OCI-LY1 (cell line): ENCODE data around the gene RPL21.

Source experiments
- H2AFZ ChIP-seq: fragments of 200-600 bp; sonication (generic), shearing (Covaris generic); 2 replicates; pipeline ENCODE4 v1.6.0; 2014; ENCODE audit warnings: antibody characterized with exemption, mild to moderate bottlenecking, low read length
- H3F3A ChIP-seq: fragments of 200-600 bp; sonication (generic), shearing (Covaris generic); 2 replicates; pipeline ENCODE4 v1.6.0; 2014; ENCODE audit warnings: mild to moderate bottlenecking, antibody characterized with exemption, low read length, moderate library complexity; ENCODE audit not compliant: insufficient read depth
- H3K27ac ChIP-seq: fragments of 200-600 bp; sonication (generic); 2 replicates; pipeline ENCODE4 v1.5.1; 2014; ENCODE audit warnings: low read length, mixed run types, mild to moderate bottlenecking, low read depth; ENCODE audit not compliant: poor library complexity, severe bottlenecking
- H3K27me3 ChIP-seq: fragments of 200-600 bp; sonication (generic); 2 replicates; pipeline ENCODE4 v1.6.0; 2014; ENCODE audit warnings: antibody characterized with exemption, mild to moderate bottlenecking, low read length, moderate library complexity; ENCODE audit not compliant: insufficient read depth
- H3K36me3 ChIP-seq: fragments of 200-600 bp; sonication (generic); 2 replicates; pipeline ENCODE4 v1.6.1; 2014; ENCODE audit warnings: mild to moderate bottlenecking, antibody characterized with exemption, low read length, moderate library complexity, mixed read lengths; ENCODE audit not compliant: insufficient read depth
- H3K4me1 ChIP-seq: fragments of 200-600 bp; sonication (generic); 2 replicates; pipeline ENCODE4 v1.5.1; 2014; ENCODE audit warnings: mild to moderate bottlenecking, low read length, moderate library complexity; ENCODE audit not compliant: insufficient read depth, severe bottlenecking
- H3K4me2 ChIP-seq: fragments of 200-600 bp; sonication (generic), shearing (Covaris generic); 2 replicates; pipeline ENCODE4 v1.6.1; 2014; ENCODE audit warnings: low read length
- H3K4me3 ChIP-seq: fragments of 200-600 bp; sonication (generic); 2 replicates; pipeline ENCODE4 v1.5.1; 2014; ENCODE audit warnings: low read length, low read depth, mild to moderate bottlenecking, mixed read lengths; ENCODE audit not compliant: poor library complexity, severe bottlenecking
- H3K79me2 ChIP-seq: fragments of 200-600 bp; shearing (Covaris generic); 2 replicates; pipeline ENCODE4 v1.6.1; 2016; ENCODE audit warnings: mixed run types, low read length, mixed read lengths; ENCODE audit not compliant: insufficient read depth
- H3K9ac ChIP-seq: fragments of 200-600 bp; sonication (generic), shearing (Covaris generic); 2 replicates; pipeline ENCODE4 v1.6.1; 2014; ENCODE audit warnings: mild to moderate bottlenecking, low read length, mixed read lengths
- H3K9me2 ChIP-seq: fragments of 200-600 bp; sonication (generic), shearing (Covaris generic); 2 replicates; pipeline ENCODE4 v1.6.1; 2014; ENCODE audit warnings: low read depth, mild to moderate bottlenecking, low read length, mixed read lengths
- H3K9me3 ChIP-seq: fragments of 200-600 bp; shearing (Covaris generic); 2 replicates; pipeline ENCODE4 v1.6.1; 2014; ENCODE audit warnings: low read length, mixed read lengths
- H4K20me1 ChIP-seq: fragments of 200-600 bp; sonication (generic), shearing (Covaris generic); 2 replicates; pipeline ENCODE4 v1.6.0; 2016; ENCODE audit warnings: mild to moderate bottlenecking, low read length; ENCODE audit not compliant: insufficient read depth
- EZH2 ChIP-seq: fragments of 200-600 bp; sonication (generic), shearing (Covaris generic); IDR thresholded peaks from 2 replicates; pipeline ENCODE4 v1.8.0; 2017; ENCODE audit warnings: borderline replicate concordance, mixed run types, mild to moderate bottlenecking, antibody characterized with exemption, low read length, moderate library complexity, mixed read lengths
- TF ChIP-seq, protein P1 (sequence below): fragments of 200-600 bp; sonication (generic), shearing (Covaris generic); IDR thresholded peaks from 2 replicates; pipeline ENCODE4 v1.5.1; 2017; ENCODE audit warnings: mild to moderate bottlenecking, antibody characterized with exemption, low read length, moderate library complexity, mixed read lengths

Gene RPL21

DNA sequence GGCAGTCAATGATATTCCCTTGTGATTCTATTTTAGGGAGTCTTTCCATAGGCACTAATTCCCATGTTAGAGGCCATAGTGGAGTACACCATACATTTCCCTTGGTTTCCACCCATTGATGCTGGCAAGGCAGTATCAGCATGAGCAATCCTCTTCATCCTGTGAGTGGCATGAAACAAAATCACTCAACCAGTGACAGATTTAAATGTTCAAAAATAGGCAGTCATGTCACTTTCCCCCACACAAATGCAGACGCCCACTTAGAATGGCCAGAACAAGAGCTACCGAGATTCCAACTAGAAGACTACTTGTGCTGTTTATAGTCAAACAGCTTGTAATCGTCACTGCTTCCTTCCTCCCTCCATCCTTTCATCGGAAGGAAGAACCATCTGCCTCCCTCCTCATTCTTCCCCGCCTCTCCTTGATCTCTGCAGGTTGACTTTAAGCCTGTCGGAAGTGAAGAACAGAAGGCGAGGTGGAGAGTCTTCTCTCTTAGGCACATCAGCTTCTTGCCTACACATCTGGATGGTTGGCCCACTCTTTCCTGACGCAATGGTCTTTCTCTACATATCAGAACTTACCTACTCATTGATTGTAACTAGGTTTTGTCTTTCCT, 41.8 kb downstream of the RPL21 start:
- Histone ChIP-seq H3K27ac (no peak overlapping the region), H3K9me3 (no peaks in the 10 kb centered on the region), H3K9me2 (no peaks in the 10 kb centered on the region), H3K4me2 (no peak overlapping the region), H3F3A (no peaks in the 10 kb centered on the region), H2AFZ (no peak overlapping the region), H3K36me3 (no peaks in the 10 kb centered on the region), H3K4me1 (no peaks in the 10 kb centered on the region), H3K79me2 (no peaks in the 10 kb centered on the region), H3K9ac (no peak overlapping the region), H3K4me3 (no peak overlapping the region), H3K27me3 (peaks cover 5% of the 10 kb centered on the region; the same call in 1 of the 2 replicates), H4K20me1 (no peaks in the 10 kb centered on the region)
- TF ChIP-seq, protein P1, sequence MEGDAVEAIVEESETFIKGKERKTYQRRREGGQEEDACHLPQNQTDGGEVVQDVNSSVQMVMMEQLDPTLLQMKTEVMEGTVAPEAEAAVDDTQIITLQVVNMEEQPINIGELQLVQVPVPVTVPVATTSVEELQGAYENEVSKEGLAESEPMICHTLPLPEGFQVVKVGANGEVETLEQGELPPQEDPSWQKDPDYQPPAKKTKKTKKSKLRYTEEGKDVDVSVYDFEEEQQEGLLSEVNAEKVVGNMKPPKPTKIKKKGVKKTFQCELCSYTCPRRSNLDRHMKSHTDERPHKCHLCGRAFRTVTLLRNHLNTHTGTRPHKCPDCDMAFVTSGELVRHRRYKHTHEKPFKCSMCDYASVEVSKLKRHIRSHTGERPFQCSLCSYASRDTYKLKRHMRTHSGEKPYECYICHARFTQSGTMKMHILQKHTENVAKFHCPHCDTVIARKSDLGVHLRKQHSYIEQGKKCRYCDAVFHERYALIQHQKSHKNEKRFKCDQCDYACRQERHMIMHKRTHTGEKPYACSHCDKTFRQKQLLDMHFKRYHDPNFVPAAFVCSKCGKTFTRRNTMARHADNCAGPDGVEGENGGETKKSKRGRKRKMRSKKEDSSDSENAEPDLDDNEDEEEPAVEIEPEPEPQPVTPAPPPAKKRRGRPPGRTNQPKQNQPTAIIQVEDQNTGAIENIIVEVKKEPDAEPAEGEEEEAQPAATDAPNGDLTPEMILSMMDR: no peak
- no peak for TF ChIP-seq EZH2

DNA sequence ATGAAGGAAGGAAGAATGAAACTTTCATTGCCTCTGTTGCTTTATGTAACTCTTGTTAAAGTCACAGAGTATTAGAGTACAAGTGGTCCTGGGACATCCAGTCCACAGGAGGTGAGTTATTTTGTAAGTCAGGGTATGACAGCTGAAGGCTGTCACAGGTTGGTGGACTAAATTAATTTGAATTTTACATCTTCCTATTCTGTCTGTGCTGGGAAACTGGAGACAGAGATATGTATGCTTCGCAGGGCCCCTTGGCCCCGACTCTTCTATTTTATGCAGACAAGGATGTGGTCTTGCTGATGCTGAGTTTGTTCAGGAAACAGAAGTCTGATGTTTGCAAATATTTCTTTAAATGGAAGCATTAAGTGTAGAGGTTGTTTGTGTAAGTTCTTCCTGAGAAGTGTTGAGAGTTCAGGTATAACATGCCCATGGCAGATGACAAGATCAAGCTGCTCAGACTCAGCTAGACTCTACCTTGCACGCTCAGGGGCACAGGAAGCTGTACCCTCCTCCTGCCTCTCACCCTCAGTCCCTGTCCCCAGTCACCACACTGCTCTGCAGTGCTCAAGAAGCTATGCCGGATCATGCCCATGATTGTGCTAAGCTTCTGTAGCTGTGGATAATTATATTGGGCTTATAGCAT, 42.6 kb downstream of the RPL21 start:
- Histone ChIP-seq H3K4me3 (no peak overlapping the region), H3K4me2 (no peak overlapping the region)

DNA sequence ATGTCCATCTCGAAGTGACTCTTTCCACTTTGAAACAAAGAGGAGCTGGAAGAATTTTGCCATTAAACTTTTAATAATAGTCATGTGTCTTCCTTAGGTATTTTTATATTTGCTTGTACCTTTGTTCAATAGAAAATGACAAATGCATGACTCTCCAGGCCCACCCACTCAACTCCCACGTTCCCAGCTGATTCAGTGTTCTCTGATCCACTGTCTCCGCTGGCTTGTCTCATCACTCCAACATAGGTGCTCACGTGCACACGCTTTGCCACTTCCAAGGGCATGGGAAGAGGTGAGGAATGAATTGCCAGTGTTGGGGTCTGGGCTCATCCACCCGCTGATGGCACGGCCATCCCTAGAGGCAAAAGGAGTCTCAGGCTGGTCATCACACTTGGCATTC, 43.7 kb downstream of the RPL21 start:
- no peaks in the 10 kb centered on the region for H3K9me2 ChIP-seq
- H4K20me1 ChIP-seq: no peaks in the 10 kb centered on the region
- H3K9ac ChIP-seq: no peak overlapping the region
- no peak overlapping the region for H2AFZ ChIP-seq
- no peaks in the 10 kb centered on the region for H3F3A ChIP-seq
- H3K79me2 ChIP-seq: no peaks in the 10 kb centered on the region
- TF ChIP-seq EZH2: no peak
- TF ChIP-seq, protein P1: no peak
- H3K9me3 ChIP-seq: no peaks in the 10 kb centered on the region
- H3K27ac ChIP-seq: no peak overlapping the region
- no peaks in the 10 kb centered on the region for H3K4me1 ChIP-seq
- H3K27me3 ChIP-seq: peaks cover 5% of the 10 kb centered on the region; the same call in 1 of the 2 replicates
- H3K36me3 ChIP-seq: no peaks in the 10 kb centered on the region
- H3K4me2 ChIP-seq: no peak overlapping the region
- no peak overlapping the region for H3K4me3 ChIP-seq

More for the DNA sequence above, 42.6 kb downstream of the RPL21 start:
- H3K79me2 ChIP-seq: no peaks in the 10 kb centered on the region
- H3K36me3 ChIP-seq: no peaks in the 10 kb centered on the region
- H4K20me1 ChIP-seq: no peaks in the 10 kb centered on the region
- TF ChIP-seq, protein P1: no peak
- no peak for TF ChIP-seq EZH2
- H3K9ac ChIP-seq: no peak overlapping the region
- no peaks in the 10 kb centered on the region for H3K9me2 ChIP-seq
- H3K27ac ChIP-seq: no peak overlapping the region
- H3K9me3 ChIP-seq: no peaks in the 10 kb centered on the region
- no peak overlapping the region for H2AFZ ChIP-seq
- H3F3A ChIP-seq: no peaks in the 10 kb centered on the region
- no peaks in the 10 kb centered on the region for H3K4me1 ChIP-seq
- peaks cover 5% of the 10 kb centered on the region; the same call in 1 of the 2 replicates for H3K27me3 ChIP-seq
